DND-41 (cell line): ENCODE data around the gene AHCYL1.

Experiments used
- CTCF ChIP-seq: IDR thresholded peaks from 2 replicates; pipeline ENCODE4 v1.5.1; 2012; ENCODE audit warnings: borderline replicate concordance, low read length, moderate library complexity, mild to moderate bottlenecking; ENCODE audit not compliant: poor library complexity, severe bottlenecking; ENCODE audit errors: extremely low read depth
- EZH2 ChIP-seq: IDR thresholded peaks from 3 replicates; pipeline ENCODE4 v1.6.1; 2012; ENCODE audit warnings: borderline replicate concordance, low read depth, mild to moderate bottlenecking, moderate library complexity, low read length, inconsistent platforms; ENCODE audit not compliant: severe bottlenecking

- no peak for TF ChIP-seq CTCF
- no peak for TF ChIP-seq EZH2
Measured at GRCh38 chr1:109959632-109959973, 25.0 kb upstream of the AHCYL1 start.
